Mesenteric fat pad (tissue), 1 donor: ENCODE data around the gene CLNS1A. TPM values are rescaled to one million over a fixed set of nuclear protein-coding genes. Genes with fewer than 3 reads are reported as not detected.

Source experiments
- total RNA-seq: library from RNA; stranded (reverse); fragmentation: NEBNext Ultra II Directional; extraction: Animal tissue kit (Norgen Biotek cat#: 25700); gene quantifications from one replicate; pipeline ENCODE4 v1.2.1, GENCODE V29; 2021
- donor health status: DM: yes; HTN: yes; CAD: no.

CLNS1A gene
- total RNA-seq, 1 donor from 2014 or later: 64.2 TPM

Other genes with a start within 250 kb of the CLNS1A start
- gene PAK1, start 163.7 kb downstream of the CLNS1A start, total RNA-seq: 27.4 TPM
- 0.84 TPM for gene AQP11, start 47.8 kb downstream of the CLNS1A start, total RNA-seq
- gene RSF1, start 182.9 kb upstream of the CLNS1A start, total RNA-seq: 53.5 TPM
- 49.1 TPM for gene AAMDC, start 183.3 kb upstream of the CLNS1A start, total RNA-seq